K562 (cell line): ENCODE measurements around the gene SIRPB2. TPM values are rescaled to one million over a fixed set of nuclear protein-coding genes. Genes with fewer than 3 reads are reported as not detected.

Source experiments
- DIDO1 ChIP-seq: fragments of 450-650 bp; IDR thresholded peaks from 2 replicates; pipeline ENCODE4 v1.6.1; 2016; ENCODE audit warnings: low read depth, missing biosample characterization, missing genetic modification characterization
- ELK3 ChIP-seq: fragments of 450-650 bp; formaldehyde crosslinking; IDR thresholded peaks from 2 replicates; pipeline ENCODE4 v1.4.0; 2020; ENCODE audit warnings: mild to moderate bottlenecking
- ETV6 ChIP-seq, 3 experiments: fragments of 150-350 bp in 1 of 3; sonication (generic) in 1 of 3; formaldehyde crosslinking in 1 of 3; IDR thresholded peaks; 2 replicates each; pipeline versions ENCODE4 v1.6.1 to v1.8.0; 2014 to 2022; ENCODE audit warnings: borderline replicate concordance in 2 of 3, low read depth in 2 of 3, antibody characterized with exemption in 1 of 3, low read length in 1 of 3, mild to moderate bottlenecking in 1 of 3, missing genetic modification reagents in 1 of 3
- GABPA ChIP-seq: fragments of 200-800 bp; sonication (Bioruptor generic); conservative IDR thresholded peaks from 2 replicates; pipeline ENCODE4 v1.6.1; 2016; ENCODE audit warnings: low read depth, missing genetic modification characterization, missing compliant biosample characterization
- HDAC3 ChIP-seq: fragments of 450-650 bp; IDR thresholded peaks from 2 replicates; pipeline ENCODE4 v1.6.1; 2018; ENCODE audit warnings: borderline replicate concordance, mild to moderate bottlenecking, moderate library complexity; ENCODE audit not compliant: partially characterized antibody
- MAFG ChIP-seq: fragments of 450-650 bp; conservative IDR thresholded peaks from 2 replicates; pipeline ENCODE4 v1.6.1; 2016; ENCODE audit warnings: missing genetic modification characterization, missing compliant biosample characterization
- MAFK ChIP-seq: IDR thresholded peaks from 2 replicates; pipeline ENCODE4 v1.6.1; 2011; ENCODE audit warnings: low read length, improper control_type of control experiment
- MLX ChIP-seq, 2 experiments: fragments of 450-650 bp in 1 of 2; sonication (generic) in 1 of 2; formaldehyde crosslinking; conservative IDR thresholded peaks; 2 replicates each; pipeline versions ENCODE4 v1.4.0 to v1.8.1; 2020 to 2022; ENCODE audit warnings: mild to moderate bottlenecking in 1 of 2, missing genetic modification reagents in 1 of 2
- PCBP1 ChIP-seq: fragments of 200-400 bp; formaldehyde crosslinking; IDR thresholded peaks from 2 replicates; pipeline ENCODE4 v1.6.1; 2018; ENCODE audit warnings: mild to moderate bottlenecking, low read depth, low read length; ENCODE audit not compliant: poor library complexity, severe bottlenecking
- RBBP5 ChIP-seq: fragments of 200-600 bp; sonication (generic); IDR thresholded peaks from 2 replicates; pipeline ENCODE4 v1.6.1; 2012; ENCODE audit warnings: borderline replicate concordance, mild to moderate bottlenecking, low read length, control low read depth, inconsistent platforms; ENCODE audit not compliant: insufficient read depth, poor library complexity, severe bottlenecking
- RFX5 ChIP-seq: IDR thresholded peaks from 2 replicates; pipeline ENCODE4 v1.6.1; 2011; ENCODE audit warnings: low read depth, mild to moderate bottlenecking, improper control_type of control experiment, low read length
- ZBTB11 ChIP-seq, 3 experiments: fragments of 200-800 bp in 1 of 3; fragments of 250-450 bp in 1 of 3; fragments of 450-650 bp in 1 of 3; sonication (Bioruptor Pico) in 1 of 3; sonication (Bioruptor generic) in 1 of 3; formaldehyde crosslinking in 1 of 3; IDR thresholded peaks; 2 replicates each; pipeline versions ENCODE4 v1.6.1 to v1.8.0; 2016 to 2022; ENCODE audit warnings: mild to moderate bottlenecking in 2 of 3, missing genetic modification characterization in 2 of 3, missing compliant biosample characterization in 1 of 3, moderate library complexity in 1 of 3
- ZBTB5 ChIP-seq: fragments of 450-650 bp; IDR thresholded peaks from 2 replicates; pipeline ENCODE4 v1.6.1; 2017; ENCODE audit warnings: antibody characterized with exemption
- ZNF174 ChIP-seq: fragments of 250-450 bp; sonication (Bioruptor Pico); IDR thresholded peaks from 2 replicates; pipeline ENCODE4 v1.4.0; 2020; ENCODE audit warnings: mild to moderate bottlenecking
- ZNF561 ChIP-seq: fragments of 450-650 bp; formaldehyde crosslinking; conservative IDR thresholded peaks from 2 replicates; pipeline ENCODE4 v1.4.0; 2020; ENCODE audit warnings: mild to moderate bottlenecking, moderate library complexity
- ZNF644 ChIP-seq: fragments of 200-800 bp; sonication (Bioruptor generic); IDR thresholded peaks from 2 replicates; pipeline ENCODE4 v1.6.1; 2016; ENCODE audit warnings: low read depth, missing genetic modification characterization, missing compliant biosample characterization
- ZNF764 ChIP-seq: fragments of 250-450 bp; sonication (Bioruptor Pico); IDR thresholded peaks from 2 replicates; pipeline ENCODE4 v1.4.0; 2020; ENCODE audit warnings: low read depth, mild to moderate bottlenecking, moderate library complexity
- ZNF79 ChIP-seq: fragments of 250-450 bp; sonication (Bioruptor Pico); IDR thresholded peaks from 2 replicates; pipeline ENCODE4 v1.4.0; 2020; ENCODE audit warnings: low read depth, mild to moderate bottlenecking, moderate library complexity
- polyA plus RNA-seq, 8 experiments: library from polyadenylated mRNA; depleted of rRNA in 4 of 8; stranded (reverse) in 5 of 8; unstranded in 3 of 8; fragments of >200 nt; fragmentation: Nextera tagmentation in 2 of 8; fragmentation: Illumina TruSeq in 1 of 8; extraction: Ambion mirVana in 2 of 8; extraction: Trizol in 1 of 8; gene quantifications; 2 replicates each; pipeline versions ENCODE4 v1.2.1 to v1.2.3, GENCODE V29; 2011 to 2014; ENCODE audit warnings: inconsistent platforms in 1 of 8, missing spikeins in 1 of 8
- total RNA-seq, 7 experiments: library from RNA; depleted of rRNA in 6 of 7; stranded (reverse); fragments of >200 nt in 6 of 7; fragmentation: Illumina TruSeq in 2 of 7; extraction: Trizol in 2 of 7; gene quantifications; 2 replicates each; pipeline versions ENCODE4 v1.2.1 to v1.2.3, GENCODE V29; 2011 to 2021; ENCODE audit warnings: low replicate concordance in 1 of 7

Gene SIRPB2
- total and polyA plus RNA-seq, 9 of the 15 experiments (the other 6 are each of a cell fraction or from before 2014, with no cell fraction given), result 0.07 TPM; not detected in 7

GRCh38 chr20:1434571-1435336, 56.5 kb downstream of the SIRPB2 start (continued):
- TF ChIP-seq HDAC3 (no peak), MLX (CRISPR knock-in tag; conservative IDR thresholded peaks at IDR 0.05) (no peak), ZBTB11 (CRISPR knock-in tag; IDR thresholded peaks at IDR 0.05) (peak in 1 of 3 experiments; percentile 80; a peak in 2 of 6 replicates), DIDO1 (tag) (no peak), ELK3 (CRISPR knock-in tag) (no peak), ZNF764 (CRISPR knock-in tag) (no peak), RFX5 (no peak), ZNF79 (CRISPR knock-in tag) (no peak), ZBTB5 (no peak), PCBP1 (no peak), MAFG (tag) (no peak), RBBP5 (no peak), GABPA (tag) (peak; percentile 85), MAFK (no peak), ZNF561 (no peak), ZNF174 (CRISPR knock-in tag) (no peak), ETV6 (IDR thresholded peaks at IDR 0.05; ENCODE audit: borderline replicate concordance in 1 of 2, low read depth in 2 of 2, low read length in 1 of 2) (0 out of 4 replicates have a peak, but pooled peaks of 1 of the 2 experiments have one; percentile 30), ETV6 (CRISPR knock-in tag; IDR thresholded peaks at IDR 0.05; ENCODE audit: borderline replicate concordance) (no peak), ZNF644 (tag) (no peak)
